Glomerular endothelial cell (primary cell): ENCODE measurements around the gene PGM2L1. TPM values are rescaled to one million over a fixed set of nuclear protein-coding genes. Genes with fewer than 3 reads are reported as not detected.
"Not testable (repeated sequence)": the region's sequence is repeated elsewhere in the genome, so short reads cannot be mapped to it uniquely, and the experiment has no call there.

ENCODE experiments used
- DNase-seq: peaks from one replicate; pipeline ENCODE4 v3.0.0-alpha.2; 2011; ENCODE audit warnings: low read depth, low spot score; ENCODE audit errors: extremely low read depth
- total RNA-seq: library from RNA; depleted of rRNA; stranded (reverse); fragments of >200 nt; gene quantifications from 2 replicates; pipeline ENCODE4 v1.2.3, GENCODE V29; 2015

PGM2L1 gene
- total RNA-seq, 1 donor from 2014 or later = 11.4 TPM

DNA sequence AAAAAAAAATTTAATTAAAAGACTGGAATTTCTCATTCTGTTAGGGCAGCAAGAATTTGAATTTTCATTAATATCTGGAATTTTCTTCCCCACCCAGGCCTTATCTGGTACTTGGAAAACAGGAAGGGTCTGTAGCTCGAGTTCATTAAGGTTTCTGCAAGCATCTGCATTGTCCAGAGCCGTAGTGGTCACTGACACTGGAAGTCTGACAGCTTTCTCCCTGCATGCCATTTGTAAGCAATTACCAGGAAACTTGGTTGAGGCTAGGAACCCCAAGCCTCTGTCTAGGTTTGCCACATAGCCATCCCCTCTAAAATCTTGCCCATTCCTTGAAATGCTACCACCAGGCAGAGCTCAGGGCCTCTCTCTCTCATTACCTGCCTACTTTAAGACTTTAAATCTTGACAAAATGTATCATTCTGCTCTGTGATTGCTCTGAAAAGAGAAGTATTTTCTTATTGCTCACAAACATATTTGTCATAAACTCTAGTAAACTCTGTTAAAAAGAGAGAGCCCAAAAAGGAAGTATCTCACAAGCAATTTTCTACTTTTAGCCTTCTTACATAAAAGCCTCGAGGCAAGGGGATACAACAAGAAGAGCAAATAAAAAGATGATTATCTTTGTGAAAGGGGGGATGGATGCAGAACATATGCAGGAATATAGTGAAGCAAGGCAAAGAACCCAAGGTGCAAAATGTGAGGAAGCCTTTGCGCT, 5.5 kb upstream of the PGM2L1 start:
- no peak for DNase-seq

DNA sequence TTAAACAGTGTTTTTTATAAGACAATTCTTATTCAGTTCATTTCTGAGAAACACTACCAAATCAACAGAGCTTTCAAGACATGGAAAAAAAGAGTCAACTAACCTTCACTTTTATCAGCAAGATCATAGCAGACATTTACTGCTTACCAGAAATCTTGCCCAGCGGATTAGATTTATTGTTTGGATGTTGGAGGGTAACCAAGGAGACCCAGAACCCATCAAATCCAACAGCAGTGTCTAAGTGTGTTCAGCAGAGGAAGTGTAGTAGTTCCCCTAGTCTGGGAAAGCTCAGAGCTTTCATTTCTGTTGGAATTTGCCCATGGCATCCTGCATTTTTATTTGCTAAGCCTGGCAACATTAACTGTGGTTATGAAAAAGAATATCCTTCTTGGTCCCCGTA, 2.4 kb upstream of the PGM2L1 start:
- DNase-seq = no peak

DNA sequence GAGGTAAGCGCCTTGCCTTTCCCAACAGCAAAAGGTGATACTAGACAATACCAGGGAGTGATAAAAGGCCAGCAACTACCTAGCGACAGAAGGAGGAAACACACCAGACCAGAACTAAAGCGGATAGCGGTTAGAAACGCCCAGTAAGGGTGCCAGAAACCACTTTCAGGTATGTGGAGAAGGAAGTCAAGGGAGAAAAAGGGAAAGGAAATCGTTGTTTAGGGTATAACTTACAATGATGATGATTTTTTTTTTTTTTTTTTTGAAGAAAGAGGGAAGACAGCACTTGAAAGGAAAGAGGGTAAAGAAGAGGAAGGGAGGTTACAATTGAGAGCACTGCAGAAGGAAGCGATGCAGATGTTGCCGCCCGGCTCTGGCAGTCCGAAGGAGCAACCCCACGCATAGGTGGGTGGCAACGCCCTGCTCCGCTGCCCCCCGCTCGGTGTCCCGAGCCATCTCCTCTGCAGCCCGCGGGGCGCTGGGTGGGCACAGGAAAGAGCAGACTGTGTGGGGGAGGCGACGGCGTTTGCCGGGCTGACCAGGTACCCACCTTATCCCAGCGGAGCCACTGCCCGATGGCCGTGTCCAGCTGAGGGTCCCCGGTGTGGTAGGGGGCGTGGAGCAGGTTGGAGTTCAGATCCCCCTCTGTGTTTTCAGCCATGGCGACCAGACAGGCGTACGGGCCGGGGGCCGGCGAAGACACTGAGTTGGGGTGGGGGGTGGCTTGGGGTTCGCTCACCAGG, 561 bp downstream of the PGM2L1 start:
- no peak for DNase-seq

DNA sequence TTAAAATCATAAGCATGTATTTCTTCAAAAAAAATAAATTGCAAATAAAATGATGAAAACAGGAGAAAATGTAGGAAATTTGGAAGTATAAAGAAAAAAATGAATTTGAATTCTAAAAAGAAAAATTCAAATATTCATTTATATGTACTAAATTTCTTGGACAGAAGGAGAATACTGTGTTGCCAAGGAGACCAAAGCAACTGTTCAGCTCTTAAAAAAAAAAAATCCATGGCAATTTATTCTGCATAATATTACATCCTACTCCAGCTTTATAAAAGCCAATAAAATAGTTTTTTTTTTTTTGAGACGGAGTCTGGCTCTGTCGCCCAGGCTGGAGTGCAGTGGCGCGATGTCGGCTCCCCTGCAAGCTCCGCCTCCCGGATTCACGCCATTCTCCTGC, 6.0 kb downstream of the PGM2L1 start:
- no peak for DNase-seq

DNA sequence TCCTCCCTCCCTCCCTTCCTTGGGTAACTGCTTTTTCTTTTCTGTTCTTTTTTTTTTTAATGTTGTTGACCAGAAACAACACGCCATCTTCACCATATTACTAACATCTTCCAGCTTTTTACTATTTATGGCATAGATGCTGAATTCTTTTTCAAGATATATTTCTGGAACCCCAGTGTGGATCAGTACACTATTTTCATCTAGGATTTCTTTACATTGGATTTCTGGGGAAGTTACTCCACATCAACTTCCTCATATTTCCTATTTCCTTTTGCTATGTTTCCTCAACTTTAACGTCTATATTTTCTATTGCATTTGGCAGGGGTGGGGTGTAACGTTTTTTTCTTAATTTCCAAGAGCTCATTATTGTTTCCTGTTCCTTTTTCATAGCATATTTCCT, 7.0 kb downstream of the PGM2L1 start:
- no peak for DNase-seq

DNA sequence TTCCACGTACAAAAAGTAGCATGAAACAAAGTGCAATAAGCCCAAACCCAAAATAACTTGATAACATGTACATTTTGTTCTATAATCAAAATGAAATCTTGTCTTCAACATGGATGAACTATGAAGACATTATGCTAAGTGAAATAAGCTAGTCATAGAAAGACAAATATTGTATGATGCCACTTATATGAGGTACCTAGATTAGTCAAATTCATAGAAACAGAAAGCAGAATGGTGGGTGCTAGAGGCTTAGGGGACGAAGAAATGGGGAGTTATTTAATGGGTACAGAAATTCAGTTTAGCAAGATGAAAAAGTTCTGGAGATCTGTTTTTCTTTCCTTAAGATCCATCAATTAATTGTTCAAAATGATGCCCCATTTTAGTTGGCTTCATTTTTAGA, 7.5 kb downstream of the PGM2L1 start:
- DNase-seq = no peak

DNA sequence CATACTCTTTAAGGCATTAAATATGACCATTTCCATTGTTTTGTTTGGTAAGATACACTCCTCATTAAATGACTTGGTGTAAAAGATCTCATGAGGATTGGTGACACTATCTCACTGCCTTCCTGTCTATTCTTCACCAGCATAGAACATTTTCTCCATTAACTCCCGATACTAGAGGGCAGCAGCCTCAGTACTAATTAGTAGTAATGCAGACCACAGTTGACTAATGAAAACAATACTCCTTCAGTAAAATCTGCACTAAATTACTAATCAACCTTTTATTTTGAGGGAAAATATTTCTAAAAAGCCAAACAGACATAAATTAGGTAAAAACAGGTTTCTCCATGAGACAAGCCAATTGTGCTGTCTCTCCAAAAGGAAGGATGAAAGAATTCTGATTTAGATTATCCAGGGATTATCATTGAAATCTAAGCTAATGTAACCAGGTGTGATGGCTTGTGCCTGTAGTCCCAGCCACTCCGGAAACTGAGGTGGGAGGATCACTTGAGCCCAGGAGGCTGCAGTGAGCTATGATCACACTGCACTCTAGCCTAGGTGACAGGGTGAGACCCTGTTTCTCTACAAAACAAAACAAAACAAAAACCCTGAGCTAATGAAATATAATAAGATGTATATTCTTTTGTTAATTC, 9.4 kb downstream of the PGM2L1 start:
- DNase-seq = peak; percentile 51

DNA sequence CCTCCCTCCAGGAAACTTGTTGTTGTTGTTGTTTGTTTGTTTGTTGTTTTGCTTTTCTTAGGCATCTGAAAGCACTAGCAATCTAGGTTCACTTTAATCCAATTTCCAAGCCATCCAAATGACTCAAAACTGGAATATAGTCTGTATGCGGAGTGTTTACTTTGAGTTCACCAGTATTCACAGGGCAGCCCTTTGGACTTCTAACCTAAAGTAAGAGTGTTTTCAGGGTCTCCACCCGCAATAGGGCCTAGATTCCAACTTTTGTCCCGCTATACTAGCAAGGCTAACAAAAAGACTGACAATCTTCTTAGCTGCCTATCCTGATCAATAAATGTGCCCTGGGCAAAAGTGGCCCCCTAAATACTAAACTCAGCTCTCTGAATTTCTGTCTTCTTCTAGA, 13.6 kb downstream of the PGM2L1 start:
- no peak for DNase-seq

DNA sequence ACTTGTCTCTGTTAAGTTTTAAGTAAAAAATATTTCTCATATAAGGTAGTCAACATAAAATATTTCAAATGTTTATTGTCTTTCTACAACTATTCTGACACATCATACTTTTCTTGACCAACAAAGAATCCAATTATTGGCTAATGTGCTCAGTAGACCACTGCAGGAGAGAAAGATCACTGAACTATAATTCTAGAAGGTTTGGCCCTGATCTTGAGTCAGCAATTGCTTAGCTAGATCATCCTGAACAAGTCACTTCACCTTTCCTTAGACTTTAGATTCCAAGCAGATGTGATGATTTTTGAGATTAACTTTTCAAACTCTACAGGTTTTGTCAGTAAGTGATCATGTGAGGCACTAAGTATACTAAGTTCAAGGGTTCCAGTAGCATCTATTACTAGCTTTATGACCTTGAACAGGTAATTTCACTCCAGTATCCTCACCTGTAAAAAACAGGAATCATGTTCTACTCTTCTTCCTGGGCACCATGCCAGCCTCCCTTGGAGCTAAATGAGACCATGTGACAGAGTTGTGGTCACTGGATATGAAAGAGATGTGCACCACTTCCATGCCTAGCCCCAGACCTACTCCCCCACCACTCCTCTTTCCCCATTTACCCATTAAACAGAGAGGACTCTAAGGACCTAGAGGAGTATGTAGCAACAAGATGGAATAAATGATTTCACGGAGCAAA, 17.3 kb downstream of the PGM2L1 start:
- no peak for DNase-seq

DNA sequence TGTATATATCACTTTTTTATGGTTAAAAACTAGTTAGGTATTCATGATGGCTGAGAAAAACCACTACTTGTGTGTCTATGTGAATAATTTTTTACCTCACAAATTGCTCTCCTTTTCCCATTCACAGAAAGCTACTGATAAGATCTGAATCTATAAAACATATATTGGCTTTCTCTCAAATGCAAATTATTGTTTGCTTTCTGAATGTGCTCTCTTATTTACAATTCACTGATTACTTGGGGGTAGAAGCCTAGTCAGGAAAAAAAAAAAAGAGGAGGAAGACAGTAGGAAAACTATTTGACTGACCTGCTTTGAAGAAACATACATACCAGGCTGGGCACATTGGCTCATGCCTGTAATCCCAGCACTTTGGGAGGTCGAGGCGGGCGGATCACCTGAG, 20.5 kb downstream of the PGM2L1 start:
- no peak for DNase-seq

DNA sequence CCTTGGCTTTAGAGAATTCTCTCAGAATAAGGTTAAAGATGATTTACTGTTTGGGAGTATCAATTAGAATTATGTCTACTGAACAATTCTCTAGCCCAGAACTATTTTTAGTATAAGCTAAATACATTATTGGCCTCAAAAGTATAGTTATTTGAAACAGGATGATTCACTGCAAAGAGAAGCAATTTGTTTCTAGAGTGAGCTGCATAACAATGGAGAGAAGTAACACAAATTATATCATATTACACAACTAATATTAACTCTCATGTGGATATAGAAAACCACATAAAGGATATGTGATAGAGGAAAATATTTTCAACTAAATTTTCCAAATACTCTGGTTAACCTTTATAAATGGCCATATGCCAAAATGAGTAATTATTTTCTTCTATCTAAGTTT, 24.9 kb downstream of the PGM2L1 start:
- no peak for DNase-seq

DNA sequence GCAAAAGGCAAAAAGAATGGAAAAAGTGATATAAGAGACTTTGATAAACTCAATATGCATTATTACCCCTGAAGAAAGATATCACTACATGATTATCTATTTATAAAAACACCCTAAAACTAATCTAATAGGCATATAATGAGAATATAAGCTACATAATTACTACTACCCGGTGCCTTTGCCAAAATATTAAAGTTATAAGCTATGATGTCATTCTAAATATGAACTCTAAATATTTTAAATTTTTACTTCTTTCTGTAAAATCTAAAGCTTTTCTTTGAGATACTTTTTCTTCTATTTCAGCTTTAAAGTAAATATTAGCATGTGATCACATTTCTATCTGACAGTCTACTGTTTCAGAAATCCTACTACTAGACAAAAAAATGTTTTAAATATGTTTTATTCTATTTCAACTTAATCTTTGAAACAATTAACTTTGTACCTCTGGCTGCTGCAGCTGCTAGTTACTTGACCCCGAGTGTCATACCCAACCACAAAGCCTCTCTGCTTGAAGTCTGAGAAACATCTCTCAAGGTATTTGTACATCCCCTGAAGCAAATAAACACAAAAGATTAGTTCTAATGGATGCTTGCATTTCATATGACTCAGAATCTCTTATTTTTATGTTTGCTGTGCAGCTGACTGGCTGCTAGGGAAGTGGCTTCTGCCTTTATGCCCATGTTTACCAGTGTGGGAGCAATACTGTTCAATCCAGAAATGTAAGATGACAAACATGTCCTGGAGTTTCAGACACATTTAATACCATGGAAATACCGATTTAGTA, 26.8 kb downstream of the PGM2L1 start:
- DNase-seq = no peak

DNA sequence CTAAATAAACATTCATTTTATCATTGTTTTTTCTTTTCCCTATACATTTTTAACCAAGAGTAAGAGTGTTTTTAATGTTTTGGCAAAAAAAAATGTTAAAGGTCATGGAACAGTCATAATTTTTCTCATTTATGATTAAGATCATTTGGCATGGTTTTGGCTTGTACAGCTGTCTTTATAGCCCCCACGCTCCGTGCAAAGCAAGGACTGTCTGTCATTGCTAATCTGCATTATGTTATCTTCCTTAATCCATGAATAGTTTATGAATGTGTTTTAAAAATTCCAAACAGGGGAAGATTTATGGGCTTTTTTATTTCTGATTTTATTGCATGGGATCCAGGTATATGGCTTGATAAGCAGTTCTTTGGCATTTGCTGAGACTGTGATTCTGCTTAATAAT, 28.1 kb downstream of the PGM2L1 start:
- no peak for DNase-seq

DNA sequence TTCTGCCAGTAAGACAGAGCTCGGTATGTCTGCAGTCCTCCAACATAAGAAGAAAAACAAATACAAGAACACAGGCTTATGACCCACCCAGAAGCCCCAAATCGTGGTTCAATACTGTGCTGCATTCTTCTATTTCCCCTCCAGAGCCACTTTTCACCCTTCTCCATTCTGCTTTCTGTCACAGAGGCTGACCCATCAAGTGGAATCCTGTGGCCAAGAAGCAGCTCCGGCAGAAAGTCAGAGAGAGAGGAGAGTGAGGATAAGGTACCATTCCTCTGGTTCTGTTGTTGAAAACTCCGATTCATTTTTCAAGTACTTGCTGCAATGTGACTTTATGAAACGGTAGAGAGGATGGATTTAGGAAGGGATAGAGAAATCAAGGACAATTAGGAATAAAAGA, 30.4 kb downstream of the PGM2L1 start:
- no peak for DNase-seq

DNA sequence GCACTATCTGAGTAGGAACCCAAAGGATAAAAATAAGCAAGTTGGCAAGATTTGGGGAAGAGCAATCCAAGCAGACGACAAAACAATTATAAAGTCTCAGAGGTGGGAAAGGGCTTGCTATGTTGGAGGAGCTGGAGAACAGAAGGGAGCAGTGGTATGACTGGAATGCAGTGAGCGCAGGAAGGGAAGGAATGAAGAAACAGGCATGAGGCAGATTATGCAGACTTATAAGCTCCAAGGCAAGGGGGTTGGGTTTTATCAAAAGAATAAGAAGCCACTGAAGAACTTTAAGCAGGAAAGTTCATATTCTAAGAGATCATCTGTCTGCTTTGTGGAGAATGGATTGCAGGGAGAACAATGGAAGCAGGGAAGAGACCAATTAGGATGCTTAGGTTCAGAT, 31.7 kb downstream of the PGM2L1 start:
- DNase-seq = no peak

DNA sequence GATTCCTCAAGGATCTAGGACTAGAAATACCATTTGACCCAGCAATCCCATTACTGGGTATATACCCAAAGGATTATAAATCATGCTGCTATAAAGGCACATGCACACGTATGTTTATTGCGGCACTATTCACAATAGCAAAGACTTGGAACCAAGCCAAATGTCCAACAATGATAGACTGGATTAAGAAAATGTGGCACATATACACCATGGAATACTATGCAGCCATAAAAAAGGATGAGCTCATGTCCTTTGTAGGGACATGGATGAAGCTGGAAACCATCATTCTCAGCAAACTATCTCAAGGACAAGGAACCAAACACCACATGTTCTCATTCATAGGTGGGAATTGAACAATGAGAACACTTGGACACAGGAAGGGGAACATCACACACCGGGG, 32.4 kb downstream of the PGM2L1 start:
- DNase-seq = not testable (repeated sequence)

DNA sequence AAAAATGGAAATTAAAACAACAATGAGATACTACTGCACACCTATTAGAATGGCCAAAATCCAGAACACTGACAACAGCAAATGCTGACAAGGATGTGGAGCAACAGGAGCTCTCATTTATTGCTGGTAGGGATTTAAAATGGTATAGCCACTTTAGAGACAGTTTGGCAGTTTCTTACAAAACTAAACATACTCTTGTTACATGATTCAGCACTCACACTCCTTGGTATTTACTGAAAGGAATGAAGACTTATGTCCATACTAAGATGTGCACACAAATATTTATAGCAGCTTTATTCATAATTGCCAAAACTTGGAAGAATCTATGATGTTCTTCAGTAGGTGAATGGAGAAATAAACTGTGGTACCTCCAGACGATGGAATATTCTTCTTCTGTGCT, 40.8 kb downstream of the PGM2L1 start:
- DNase-seq = no peak

DNA sequence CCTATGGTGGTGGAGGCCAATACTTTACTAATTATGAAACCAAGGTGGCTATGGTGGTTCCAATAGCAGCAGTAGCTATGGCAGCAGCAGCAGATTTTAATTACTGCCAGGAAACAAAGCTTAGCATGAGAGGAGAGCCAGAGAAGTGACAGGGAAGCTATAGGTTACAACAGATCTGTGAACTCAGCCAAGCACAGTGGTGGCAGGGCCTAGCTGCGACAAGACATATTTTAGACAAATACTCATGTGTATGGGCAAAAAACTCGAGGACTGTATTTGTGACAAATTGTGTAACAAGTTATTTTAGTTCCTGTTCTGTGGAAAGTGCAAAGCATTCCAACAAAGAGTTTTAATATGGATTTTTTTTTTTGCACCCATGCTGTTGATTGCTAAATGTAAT, 42.6 kb downstream of the PGM2L1 start:
- no peak for DNase-seq

DNA sequence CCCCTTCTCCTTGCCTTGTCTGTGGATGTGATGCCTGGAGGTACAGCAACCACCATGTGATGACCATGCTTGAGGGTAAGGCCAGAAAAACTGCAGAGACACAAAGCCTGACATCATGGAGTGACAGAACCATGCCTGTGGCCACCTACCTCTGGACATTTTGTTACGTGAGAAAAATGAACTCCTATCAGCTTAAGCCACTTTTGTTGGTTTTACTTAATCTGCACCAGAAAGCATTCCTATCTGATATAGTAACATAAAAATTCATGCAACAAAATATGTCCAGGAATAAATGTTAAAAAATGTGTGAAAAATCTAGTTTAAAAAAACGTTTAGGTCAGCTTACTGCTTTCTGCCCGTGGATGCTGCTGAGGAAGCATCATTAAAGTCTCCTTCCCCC, 44.2 kb downstream of the PGM2L1 start:
- no peak for DNase-seq

DNA sequence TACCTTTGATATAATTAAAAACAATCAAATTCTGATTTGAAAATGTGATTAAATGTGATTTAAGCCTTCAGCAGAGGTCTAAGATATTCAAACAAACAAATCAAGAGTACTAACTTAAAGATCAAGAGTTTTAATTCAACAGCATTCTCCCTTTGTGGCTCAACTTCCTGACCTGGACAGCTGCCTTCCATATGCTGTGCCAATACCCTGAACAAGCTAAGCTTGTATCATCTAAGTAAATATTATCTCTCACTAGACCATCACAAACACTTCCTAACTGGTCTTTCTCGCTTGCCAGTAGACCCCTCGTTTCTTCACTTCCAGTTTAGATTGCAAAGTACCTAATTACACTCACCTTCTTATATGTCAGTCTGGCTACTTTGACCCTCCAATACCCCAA, 50.9 kb downstream of the PGM2L1 start:
- no peak for DNase-seq

DNA sequence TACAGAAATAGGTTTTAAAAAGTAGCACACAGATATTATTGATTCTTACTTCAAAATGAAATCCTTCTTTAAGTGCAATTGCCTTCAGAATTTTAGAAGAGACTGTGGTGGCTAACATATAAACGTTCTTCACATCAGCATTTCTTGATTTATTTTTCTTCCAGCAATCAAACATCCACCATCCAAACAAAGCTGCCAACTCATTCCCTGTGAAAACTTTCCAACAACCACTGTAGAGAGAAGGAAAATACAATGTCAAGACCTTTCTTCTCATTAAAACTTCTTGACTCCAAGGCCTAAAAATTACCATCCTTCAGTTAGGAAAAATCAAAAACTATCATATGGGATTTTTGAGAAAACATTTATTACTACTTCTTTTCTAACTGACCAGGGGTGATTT, 52.8 kb downstream of the PGM2L1 start:
- no peak for DNase-seq
